HG02588 (cell line): ENCODE data around the gene HEMK1.

ENCODE experiments used
- ATAC-seq: cut with Tn5 transposase; IDR thresholded peaks from one replicate; pipeline ENCODE4 v1.9.1; 2021; ENCODE audit warnings: mild to moderate bottlenecking, moderate library complexity; ENCODE audit not compliant: unreplicated experiment

The HEMK1 gene

GRCh38 chr3:50572801-50573371 is 3.6 kb downstream of the HEMK1 start:
- no peak for ATAC-seq

- ATAC-seq = no peak
These were observed 4.5 kb downstream of the HEMK1 start for GRCh38 chr3:50573566-50574443.

- ATAC-seq = no peak
These were observed 5.1 kb downstream of the HEMK1 start for GRCh38 chr3:50574444-50574831.

- no peak for ATAC-seq
These were observed 6.0 kb downstream of the HEMK1 start for GRCh38 chr3:50575372-50575771.

- ATAC-seq = no peak
These were observed 8.0 kb downstream of the HEMK1 start for GRCh38 chr3:50577348-50577747.

GRCh38 chr3:50580683-50581458 is 11.5 kb downstream of the HEMK1 start:
- no peak for ATAC-seq

- no peak for ATAC-seq
These were observed 12.1 kb downstream of the HEMK1 start for GRCh38 chr3:50581459-50581842.

GRCh38 chr3:50582083-50582482 is 12.8 kb downstream of the HEMK1 start:
- no peak for ATAC-seq

GRCh38 chr3:50583897-50584296 is 14.6 kb downstream of the HEMK1 start:
- ATAC-seq = no peak

- no peak for ATAC-seq
These were observed 15.1 kb downstream of the HEMK1 start for GRCh38 chr3:50584391-50584790.

GRCh38 chr3:50585919-50586762 is 16.8 kb downstream of the HEMK1 start:
- ATAC-seq = no peak

- no peak for ATAC-seq
These were observed 17.4 kb downstream of the HEMK1 start for GRCh38 chr3:50586763-50587070.

GRCh38 chr3:50587373-50587772 is 18.1 kb downstream of the HEMK1 start:
- no peak for ATAC-seq

- peak; percentile 43 for ATAC-seq
These were observed 18.8 kb downstream of the HEMK1 start for GRCh38 chr3:50587806-50588758.

GRCh38 chr3:50588759-50589433 is 19.6 kb downstream of the HEMK1 start:
- ATAC-seq = no peak

- ATAC-seq = no peak
These were observed 21.9 kb downstream of the HEMK1 start for GRCh38 chr3:50591196-50591741.

- no peak for ATAC-seq
These were observed 23.2 kb downstream of the HEMK1 start for GRCh38 chr3:50592568-50592967.

- ATAC-seq = no peak
These were observed 25.0 kb downstream of the HEMK1 start for GRCh38 chr3:50594253-50594785.
